Fibroblast of lung (primary cell): ENCODE measurements around the gene CX3CR1. TPM values are rescaled to one million over a fixed set of nuclear protein-coding genes. Genes with fewer than 3 reads are reported as not detected.

ENCODE experiments used
- DNase-seq, 2 donors: peaks; one replicate each; pipeline versions ENCODE4 v3.0.0 to v3.0.0-alpha.2; 2010; ENCODE audit warnings: low read depth in 2 of 2
- H2AFZ ChIP-seq: 2 replicates; pipeline ENCODE4 v1.5.1; 2012; ENCODE audit warnings: low read length, control low read depth, inconsistent platforms
- H3K27ac ChIP-seq: 2 replicates; pipeline ENCODE4 v1.5.1; 2011; ENCODE audit warnings: low read length, control low read depth; ENCODE audit not compliant: insufficient read depth
- H3K27me3 ChIP-seq: 2 replicates; pipeline ENCODE4 v1.5.1; 2011; ENCODE audit warnings: mild to moderate bottlenecking, low read length; ENCODE audit not compliant: control insufficient read depth, insufficient read depth
- H3K36me3 ChIP-seq: 2 replicates; pipeline ENCODE4 v1.5.1; 2011; ENCODE audit warnings: low read length; ENCODE audit not compliant: control insufficient read depth, insufficient read depth
- H3K4me1 ChIP-seq: 2 replicates; pipeline ENCODE4 v1.5.1; 2011; ENCODE audit warnings: low read length; ENCODE audit not compliant: control insufficient read depth, insufficient read depth; ENCODE audit errors: extremely low read depth
- H3K4me2 ChIP-seq: 2 replicates; pipeline ENCODE4 v1.5.1; 2011; ENCODE audit warnings: low read length, control low read depth; ENCODE audit not compliant: insufficient read depth; ENCODE audit errors: extremely low read depth
- H3K4me3 ChIP-seq, 4 experiments: fragments of 200-600 bp in 1 of 4; sonication (generic) in 1 of 4; replicated peaks in 1 of 4; 2 replicates each; pipeline ENCODE4 v1.5.1; 2011 to 2016; ENCODE audit warnings: low read length in 4 of 4, low read depth in 3 of 4, mild to moderate bottlenecking in 3 of 4, control low read depth in 2 of 4, inconsistent platforms in 1 of 4, mixed read lengths in 1 of 4; ENCODE audit not compliant: insufficient read depth in 1 of 4; ENCODE audit errors: control extremely low read depth in 1 of 4
- H3K79me2 ChIP-seq: 2 replicates; pipeline ENCODE4 v1.5.1; 2012; ENCODE audit warnings: mild to moderate bottlenecking, low read length, inconsistent platforms; ENCODE audit not compliant: control insufficient read depth, insufficient read depth
- H3K9ac ChIP-seq: 2 replicates; pipeline ENCODE4 v1.5.1; 2011; ENCODE audit warnings: mild to moderate bottlenecking, low read length, control low read depth; ENCODE audit not compliant: insufficient read depth
- H3K9me3 ChIP-seq: 2 replicates; pipeline ENCODE4 v1.5.1; 2012; ENCODE audit warnings: low read depth, low read length; ENCODE audit not compliant: control insufficient read depth, insufficient read depth
- H4K20me1 ChIP-seq: 2 replicates; pipeline ENCODE4 v1.5.1; 2011; ENCODE audit warnings: low read length; ENCODE audit not compliant: control insufficient read depth, insufficient read depth; ENCODE audit errors: extremely low read depth
- CTCF ChIP-seq, 2 donors: IDR thresholded peaks in 1 of 2; conservative IDR thresholded peaks in 1 of 2; 1 replicate in 1 of 2; 2 replicates in 1 of 2; pipeline ENCODE4 v1.5.1; 2011 to 2012; ENCODE audit warnings: low read length in 2 of 2, control low read depth in 1 of 2, inconsistent platforms in 1 of 2, low read depth in 1 of 2, mild to moderate bottlenecking in 1 of 2
- EZH2 ChIP-seq: IDR thresholded peaks from 2 replicates; pipeline ENCODE4 v1.5.1; 2012; ENCODE audit warnings: low read length, control low read depth, mild to moderate bottlenecking; ENCODE audit errors: missing control alignments
- polyA plus RNA-seq, 2 donors: library from polyadenylated mRNA; depleted of rRNA in 1 of 2; stranded (reverse) in 1 of 2; unstranded in 1 of 2; fragments of >200 nt; gene quantifications; 2 replicates each; pipeline ENCODE4 v1.2.1, GENCODE V29; 2011 to 2012; ENCODE audit warnings: missing spikeins in 1 of 2
- total RNA-seq: library from RNA; depleted of rRNA; stranded (reverse); fragments of >200 nt; gene quantifications from 2 replicates; pipeline ENCODE4 v1.2.1, GENCODE V29; 2014

CX3CR1 gene
- total and polyA plus RNA-seq, 2 donors (not counting 1 experiment from before 2014, with no cell fraction given), result under 0.01 TPM; not detected in 1

- DNase-seq, result no peak
- Histone ChIP-seq H3K9me3 (no peaks in the 10 kb centered on the region), H3K4me2 (no peak overlapping the region), H3K27me3 (no peaks in the 10 kb centered on the region), H2AFZ (no peak overlapping the region), H3K36me3 (no peaks in the 10 kb centered on the region), H3K4me1 (no peaks in the 10 kb centered on the region), H3K79me2 (no peaks in the 10 kb centered on the region), H3K27ac (no peak overlapping the region), H3K9ac (no peak overlapping the region), H3K4me3 (no peak overlapping the region), H4K20me1 (no peaks in the 10 kb centered on the region)
- no peak for TF ChIP-seq CTCF (conservative IDR thresholded peaks at IDR 0.05 in 1 of 2, IDR thresholded peaks at IDR 0.05 in 1 of 2; ENCODE audit: low read depth in 1 of 2, low read length in 2 of 2)
- no peak for TF ChIP-seq EZH2
Observed at GRCh38 chr3:39292961-39293360, 13.1 kb upstream of the CX3CR1 start.

- H3K9ac ChIP-seq, result no peak overlapping the region
- no peak for TF ChIP-seq EZH2
- TF ChIP-seq CTCF (conservative IDR thresholded peaks at IDR 0.05 in 1 of 2, IDR thresholded peaks at IDR 0.05 in 1 of 2; ENCODE audit: low read depth in 1 of 2, low read length in 2 of 2), result peak; percentile 88 to 92
- no peaks in the 10 kb centered on the region for H3K36me3 ChIP-seq
- peak; percentile 10 to 47 for DNase-seq
- no peak overlapping the region for H3K4me2 ChIP-seq
- H3K9me3 ChIP-seq, result no peaks in the 10 kb centered on the region
- no peaks in the 10 kb centered on the region for H3K4me1 ChIP-seq
- no peak overlapping the region for H3K27ac ChIP-seq
- H4K20me1 ChIP-seq, result no peaks in the 10 kb centered on the region
- no peak overlapping the region for H3K4me3 ChIP-seq
- no peak overlapping the region for H2AFZ ChIP-seq
- H3K27me3 ChIP-seq, result no peaks in the 10 kb centered on the region
- no peaks in the 10 kb centered on the region for H3K79me2 ChIP-seq
Observed at GRCh38 chr3:39291903-39292329, 12.1 kb upstream of the CX3CR1 start.

DNA sequence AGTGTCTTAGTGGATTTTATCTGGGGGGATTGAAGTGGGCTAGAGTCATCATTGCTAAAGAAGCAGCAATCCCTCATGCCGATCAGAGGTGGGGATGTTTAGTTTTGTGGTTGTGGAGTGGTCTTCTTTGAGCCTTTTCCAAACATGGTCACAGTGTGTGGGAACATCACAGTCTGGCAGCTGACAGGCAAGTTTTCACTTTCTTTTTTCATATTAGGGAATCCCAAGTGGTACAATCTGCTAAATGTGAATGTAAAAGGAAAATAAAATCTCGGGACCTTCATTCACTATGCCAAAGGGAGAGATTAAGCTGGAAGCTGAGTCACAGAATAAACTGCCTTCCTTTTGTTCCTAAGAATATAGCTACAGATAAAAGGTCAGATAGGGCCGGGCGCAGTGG lies 10.4 kb upstream of the CX3CR1 start:
- H2AFZ ChIP-seq, result peak overlapping the region; percentile 45
- H3K27ac ChIP-seq, result no peak overlapping the region
- H3K9ac ChIP-seq, result no peak overlapping the region
- TF ChIP-seq EZH2, result no peak
- TF ChIP-seq CTCF (conservative IDR thresholded peaks at IDR 0.05 in 1 of 2, IDR thresholded peaks at IDR 0.05 in 1 of 2; ENCODE audit: low read depth in 1 of 2, low read length in 2 of 2), result no peak
- no peaks in the 10 kb centered on the region for H4K20me1 ChIP-seq
- no peaks in the 10 kb centered on the region for H3K9me3 ChIP-seq
- H3K4me2 ChIP-seq, result no peak overlapping the region
- no peaks in the 10 kb centered on the region for H3K36me3 ChIP-seq
- H3K79me2 ChIP-seq, result no peaks in the 10 kb centered on the region
- H3K4me3 ChIP-seq, result no peak overlapping the region
- H3K27me3 ChIP-seq, result no peaks in the 10 kb centered on the region
- DNase-seq, result no peak
- no peaks in the 10 kb centered on the region for H3K4me1 ChIP-seq
